Measurements from ENCODE around the gene AQP2.

AQP2 gene, protein sequence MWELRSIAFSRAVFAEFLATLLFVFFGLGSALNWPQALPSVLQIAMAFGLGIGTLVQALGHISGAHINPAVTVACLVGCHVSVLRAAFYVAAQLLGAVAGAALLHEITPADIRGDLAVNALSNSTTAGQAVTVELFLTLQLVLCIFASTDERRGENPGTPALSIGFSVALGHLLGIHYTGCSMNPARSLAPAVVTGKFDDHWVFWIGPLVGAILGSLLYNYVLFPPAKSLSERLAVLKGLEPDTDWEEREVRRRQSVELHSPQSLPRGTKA

GRCh38 chr12:49950273-49951251 lies at the start of gene AQP2:
TSS of gene AQP2 (plus strand) at chr12:49950737. CDS start at chr12:49950831, 94 bp downstream.
- no peak for DNase-seq (ENCODE audit: low spot score)
- TF ChIP-seq, protein P1, sequence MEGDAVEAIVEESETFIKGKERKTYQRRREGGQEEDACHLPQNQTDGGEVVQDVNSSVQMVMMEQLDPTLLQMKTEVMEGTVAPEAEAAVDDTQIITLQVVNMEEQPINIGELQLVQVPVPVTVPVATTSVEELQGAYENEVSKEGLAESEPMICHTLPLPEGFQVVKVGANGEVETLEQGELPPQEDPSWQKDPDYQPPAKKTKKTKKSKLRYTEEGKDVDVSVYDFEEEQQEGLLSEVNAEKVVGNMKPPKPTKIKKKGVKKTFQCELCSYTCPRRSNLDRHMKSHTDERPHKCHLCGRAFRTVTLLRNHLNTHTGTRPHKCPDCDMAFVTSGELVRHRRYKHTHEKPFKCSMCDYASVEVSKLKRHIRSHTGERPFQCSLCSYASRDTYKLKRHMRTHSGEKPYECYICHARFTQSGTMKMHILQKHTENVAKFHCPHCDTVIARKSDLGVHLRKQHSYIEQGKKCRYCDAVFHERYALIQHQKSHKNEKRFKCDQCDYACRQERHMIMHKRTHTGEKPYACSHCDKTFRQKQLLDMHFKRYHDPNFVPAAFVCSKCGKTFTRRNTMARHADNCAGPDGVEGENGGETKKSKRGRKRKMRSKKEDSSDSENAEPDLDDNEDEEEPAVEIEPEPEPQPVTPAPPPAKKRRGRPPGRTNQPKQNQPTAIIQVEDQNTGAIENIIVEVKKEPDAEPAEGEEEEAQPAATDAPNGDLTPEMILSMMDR (IDR thresholded peaks at IDR 0.05; ENCODE audit: extremely low read depth, missing control alignments): no peak

GRCh38 chr12:49901026-49901425 lies 49.5 kb upstream of the AQP2 start:
- DNase-seq (ENCODE audit: low spot score): no peak
- TF ChIP-seq, protein P1 (IDR thresholded peaks at IDR 0.05; ENCODE audit: extremely low read depth, missing control alignments): no peak

GRCh38 chr12:49901986-49902385 lies 48.6 kb upstream of the AQP2 start:
- TF ChIP-seq, protein P1 (IDR thresholded peaks at IDR 0.05; ENCODE audit: extremely low read depth, missing control alignments): no peak
- DNase-seq (ENCODE audit: low spot score): no peak

- DNase-seq (ENCODE audit: low spot score): no peak
- TF ChIP-seq, protein P1 (IDR thresholded peaks at IDR 0.05; ENCODE audit: extremely low read depth, missing control alignments): no peak
Observed at GRCh38 chr12:49902399-49903350, 47.9 kb upstream of the AQP2 start.

GRCh38 chr12:49903351-49903699 lies 47.2 kb upstream of the AQP2 start:
- DNase-seq (ENCODE audit: low spot score): no peak
- TF ChIP-seq, protein P1 (IDR thresholded peaks at IDR 0.05; ENCODE audit: extremely low read depth, missing control alignments): no peak

GRCh38 chr12:49903700-49904423 lies 46.7 kb upstream of the AQP2 start, which contains the start of gene FAIM2:
TSS of gene FAIM2 (minus strand) at chr12:49903900. CDS start at chr12:49903792, 108 bp downstream.
- DNase-seq (ENCODE audit: low spot score): no peak
- TF ChIP-seq, protein P1 (IDR thresholded peaks at IDR 0.05; ENCODE audit: extremely low read depth, missing control alignments): no peak

Data from GM20000 (cell line).